Colonic mucosa (tissue), 4 donors: ENCODE results near the gene LRRC1. TPM values are rescaled to one million over a fixed set of nuclear protein-coding genes. Genes with fewer than 3 reads are reported as not detected.

Source experiments
- DNase-seq: peaks from one replicate; pipeline ENCODE4 v3.0.0-alpha.2; 2020
- H3K27ac ChIP-seq: fragments of 200-600 bp; one replicate; pipeline ENCODE4 v1.8.0; 2021
- H3K27me3 ChIP-seq: fragments of 200-600 bp; one replicate; pipeline ENCODE4 v1.8.0; 2021
- H3K36me3 ChIP-seq: fragments of 200-600 bp; one replicate; pipeline ENCODE4 v1.8.0; 2021
- H3K4me1 ChIP-seq: fragments of 200-600 bp; one replicate; pipeline ENCODE4 v1.8.0; 2021; ENCODE audit warnings: mild to moderate bottlenecking
- H3K4me3 ChIP-seq: fragments of 200-600 bp; one replicate; pipeline ENCODE4 v1.8.0; 2021
- H3K9ac ChIP-seq, 2 donors: one replicate each; pipeline ENCODE4 v1.7.0; 2013; ENCODE audit warnings: control low read depth in 2 of 2, low read depth in 2 of 2, low read length in 2 of 2
- H3K9me3 ChIP-seq: fragments of 200-600 bp; one replicate; pipeline ENCODE4 v1.8.0; 2021
- intact Hi-C: fragments of 100-400 bp; cut with DNase I; formaldehyde crosslinking; loops from one replicate; pipeline ENCODE4 v1.14.1; 2022
- total RNA-seq, 2 donors: library from RNA; stranded (reverse); fragmentation: NEBNext Ultra II Directional in 1 of 2; extraction: Animal tissue kit (Norgen Biotek cat#: 25700) in 1 of 2; gene quantifications; one replicate each; pipeline ENCODE4 v1.2.1, GENCODE V29; 2021
- TF ChIP-seq, protein P1 (sequence below): fragments of 200-600 bp; IDR thresholded peaks from one replicate; pipeline ENCODE4 v1.8.0; 2022; ENCODE audit warnings: antibody characterized with exemption, mild to moderate bottlenecking
- donor health status: healthy.
- donor health status: DM: no; HTN: no; CAD: no.
- donor health status: DM: no; HTN: no; CAD: no.

LRRC1 gene
- total RNA-seq, 2 donors from 2014 or later, result 49.6 to 72.9 TPM

- no peaks in the 10 kb centered on the region for H3K27me3 ChIP-seq
- H3K4me3 ChIP-seq, result no peak overlapping the region
- no peaks in the 10 kb centered on the region for H3K36me3 ChIP-seq
- no peak overlapping the region for H3K27ac ChIP-seq
- no peaks in the 10 kb centered on the region for H3K4me1 ChIP-seq
- intact Hi-C loops, result no loop called here
- H3K9me3 ChIP-seq, result no peaks in the 10 kb centered on the region
- no peak overlapping the region for H3K9ac ChIP-seq
- TF ChIP-seq, protein P1, sequence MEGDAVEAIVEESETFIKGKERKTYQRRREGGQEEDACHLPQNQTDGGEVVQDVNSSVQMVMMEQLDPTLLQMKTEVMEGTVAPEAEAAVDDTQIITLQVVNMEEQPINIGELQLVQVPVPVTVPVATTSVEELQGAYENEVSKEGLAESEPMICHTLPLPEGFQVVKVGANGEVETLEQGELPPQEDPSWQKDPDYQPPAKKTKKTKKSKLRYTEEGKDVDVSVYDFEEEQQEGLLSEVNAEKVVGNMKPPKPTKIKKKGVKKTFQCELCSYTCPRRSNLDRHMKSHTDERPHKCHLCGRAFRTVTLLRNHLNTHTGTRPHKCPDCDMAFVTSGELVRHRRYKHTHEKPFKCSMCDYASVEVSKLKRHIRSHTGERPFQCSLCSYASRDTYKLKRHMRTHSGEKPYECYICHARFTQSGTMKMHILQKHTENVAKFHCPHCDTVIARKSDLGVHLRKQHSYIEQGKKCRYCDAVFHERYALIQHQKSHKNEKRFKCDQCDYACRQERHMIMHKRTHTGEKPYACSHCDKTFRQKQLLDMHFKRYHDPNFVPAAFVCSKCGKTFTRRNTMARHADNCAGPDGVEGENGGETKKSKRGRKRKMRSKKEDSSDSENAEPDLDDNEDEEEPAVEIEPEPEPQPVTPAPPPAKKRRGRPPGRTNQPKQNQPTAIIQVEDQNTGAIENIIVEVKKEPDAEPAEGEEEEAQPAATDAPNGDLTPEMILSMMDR, result no peak
- no peak for DNase-seq
Measured at GRCh38 chr6:53917464-53917842, 122.6 kb downstream of the LRRC1 start.

DNA sequence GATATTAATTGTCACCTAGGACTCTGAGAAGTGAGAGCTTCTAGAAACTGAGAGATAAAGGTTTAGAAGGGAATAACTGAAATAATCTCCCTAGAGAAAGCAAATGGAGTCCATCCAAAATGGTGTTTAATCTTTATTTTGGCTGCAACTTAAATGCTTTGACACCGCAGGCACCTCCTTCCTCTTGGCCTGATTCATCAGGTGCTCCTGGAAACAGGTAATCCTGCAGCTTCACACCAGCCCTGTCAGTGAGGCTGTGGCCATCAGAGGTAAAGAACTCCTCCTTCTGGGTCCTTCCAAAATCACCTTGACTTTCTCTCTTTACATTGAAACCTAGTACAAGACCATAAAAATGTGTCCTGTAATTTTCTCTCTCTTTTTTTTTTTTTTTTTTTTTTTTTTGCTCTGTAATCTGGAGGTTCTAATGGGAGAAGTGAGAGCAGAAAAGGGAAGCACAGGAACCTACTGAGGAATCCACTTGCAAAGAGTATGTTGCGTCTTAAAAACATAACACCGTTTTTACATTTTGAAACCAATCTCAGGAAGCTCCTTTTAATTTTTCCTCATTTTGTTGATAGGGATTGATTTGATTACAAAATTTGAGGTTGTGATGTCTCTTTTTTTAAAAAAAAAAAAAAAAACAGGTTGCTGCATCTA, 124.2 kb downstream of the LRRC1 start:
- intact Hi-C loops, result no loop called here
- TF ChIP-seq, protein P1, result no peak

DNA sequence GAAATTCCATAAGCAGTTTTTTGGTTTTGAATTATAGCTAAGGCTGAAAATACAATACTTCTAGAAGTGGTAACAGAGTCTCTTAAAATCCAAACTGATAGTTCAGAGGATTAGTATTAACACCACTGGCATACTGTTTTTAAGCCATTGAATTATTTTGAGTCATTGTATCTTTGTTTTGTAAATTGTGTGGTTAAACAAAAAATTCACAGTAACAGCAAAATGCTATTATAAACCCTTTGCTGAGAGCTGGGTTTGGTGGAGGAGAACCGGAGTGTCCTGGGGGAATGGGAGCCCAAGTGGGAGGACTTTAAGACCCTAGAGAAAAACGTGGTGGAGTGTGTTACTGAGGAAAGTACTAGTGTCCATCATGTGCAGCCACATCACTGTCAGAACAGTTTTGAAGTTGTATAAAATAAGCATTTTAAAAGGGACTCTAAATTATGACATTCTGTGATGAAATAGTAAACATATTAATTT, 125.1 kb downstream of the LRRC1 start:
- intact Hi-C loops, result loop anchor here (10.0 kb wide), 1 partner anchor 125 kb away; the partner anchor contains the start of gene LRRC1

More for the DNA sequence above, 124.2 kb downstream of the LRRC1 start:
- Histone ChIP-seq H3K9me3 (no peaks in the 10 kb centered on the region), H3K27me3 (no peaks in the 10 kb centered on the region), H3K36me3 (no peaks in the 10 kb centered on the region), H3K4me1 (no peaks in the 10 kb centered on the region), H3K4me3 (no peak overlapping the region), H3K9ac (no peak overlapping the region), H3K27ac (no peak overlapping the region)
- DNase-seq, result no peak

GRCh38 chr6:53920881-53921280, 126.1 kb downstream of the LRRC1 start:
- Histone ChIP-seq H3K9ac (no peak overlapping the region), H3K9me3 (no peaks in the 10 kb centered on the region), H3K36me3 (no peaks in the 10 kb centered on the region), H3K27ac (no peak overlapping the region), H3K4me3 (no peak overlapping the region), H3K4me1 (peaks cover 4% of the 10 kb centered on the region), H3K27me3 (no peaks in the 10 kb centered on the region)
- TF ChIP-seq, protein P1, result no peak
- intact Hi-C loops, result loop anchor here (10.0 kb wide), 1 partner anchor 126 kb away; the partner anchor contains the start of gene LRRC1
- no peak for DNase-seq

More for the DNA sequence above, 125.1 kb downstream of the LRRC1 start:
- no peaks in the 10 kb centered on the region for H3K27me3 ChIP-seq
- DNase-seq, result no peak
- H3K27ac ChIP-seq, result no peak overlapping the region
- TF ChIP-seq, protein P1, result no peak
- H3K9me3 ChIP-seq, result no peaks in the 10 kb centered on the region
- no peak overlapping the region for H3K9ac ChIP-seq
- H3K36me3 ChIP-seq, result no peaks in the 10 kb centered on the region
- H3K4me3 ChIP-seq, result no peak overlapping the region
- no peaks in the 10 kb centered on the region for H3K4me1 ChIP-seq

DNA sequence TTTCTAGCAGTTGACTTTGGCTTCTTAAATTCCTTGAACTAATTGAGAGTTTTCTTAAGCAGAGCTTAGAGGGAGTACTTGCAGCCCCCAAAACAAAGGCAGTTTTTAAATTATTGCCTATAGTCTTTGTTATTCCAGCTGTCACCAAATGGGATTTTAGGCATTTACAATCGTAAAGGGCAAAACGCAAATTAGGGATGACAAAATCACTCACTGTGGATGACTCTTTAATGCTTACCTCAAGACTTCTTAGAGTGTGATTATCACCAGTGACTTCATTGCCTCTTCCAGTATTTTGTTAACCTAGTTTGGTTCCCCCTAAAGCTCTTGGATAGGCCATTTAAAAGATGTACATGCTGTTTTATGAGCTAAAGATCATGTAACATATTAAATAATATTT, 126.8 kb downstream of the LRRC1 start:
- Histone ChIP-seq H3K27ac (no peak overlapping the region), H3K9me3 (no peaks in the 10 kb centered on the region), H3K9ac (no peak overlapping the region), H3K36me3 (no peaks in the 10 kb centered on the region), H3K4me1 (peaks cover 10% of the 10 kb centered on the region), H3K4me3 (no peak overlapping the region), H3K27me3 (no peaks in the 10 kb centered on the region)
- TF ChIP-seq, protein P1, result no peak
- intact Hi-C loops, result loop anchor here (10.0 kb wide), 1 partner anchor 127 kb away; the partner anchor contains the start of gene LRRC1
- no peak for DNase-seq
